NT2/D1 (cell line): ENCODE results near the gene GCSAM.

Experiments used
- SUZ12 ChIP-seq: IDR thresholded peaks from 2 replicates; pipeline ENCODE4 v1.6.1; 2011; ENCODE audit not compliant: insufficient read length, insufficient read depth; ENCODE audit errors: extremely low read depth
- YY1 ChIP-seq: IDR thresholded peaks from 2 replicates; pipeline ENCODE4 v1.6.1; 2011; ENCODE audit not compliant: insufficient read length, insufficient read depth
- ZNF274 ChIP-seq: IDR thresholded peaks from 2 replicates; pipeline ENCODE4 v1.6.1; 2011; ENCODE audit warnings: mild to moderate bottlenecking, low read depth, low read length

- TF ChIP-seq ZNF274: no peak
- no peak for TF ChIP-seq YY1
- TF ChIP-seq SUZ12: no peak
These were observed 4.7 kb upstream of the GCSAM start for GRCh38 chr3:112137781-112138180.
